Measurements from ENCODE around the gene PAQR5.

DNA sequence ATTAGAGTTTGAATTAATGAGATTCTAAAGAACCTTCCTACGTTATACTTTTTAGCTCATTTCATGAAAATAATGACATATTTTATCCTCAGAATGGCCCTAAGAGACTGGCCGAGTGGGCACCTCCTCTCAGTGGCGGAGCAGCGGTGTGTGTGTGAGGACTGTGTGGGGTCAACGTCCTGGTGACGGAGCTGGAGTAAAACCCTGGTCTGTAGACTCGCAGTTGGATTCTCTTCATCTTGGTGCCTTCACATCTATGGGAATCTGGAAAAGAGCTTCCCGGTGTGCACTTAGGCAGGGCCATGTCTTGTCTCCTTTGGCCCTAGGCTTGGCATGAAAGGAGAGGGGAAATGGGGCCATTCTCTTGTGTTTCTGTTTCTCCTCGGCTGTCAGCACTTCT, 21.4 kb upstream of the PAQR5 start:
- no peak for TF ChIP-seq PRRX2 (CRISPR knock-in tag; IDR thresholded peaks at IDR 0.05)
- TF ChIP-seq, protein P1, sequence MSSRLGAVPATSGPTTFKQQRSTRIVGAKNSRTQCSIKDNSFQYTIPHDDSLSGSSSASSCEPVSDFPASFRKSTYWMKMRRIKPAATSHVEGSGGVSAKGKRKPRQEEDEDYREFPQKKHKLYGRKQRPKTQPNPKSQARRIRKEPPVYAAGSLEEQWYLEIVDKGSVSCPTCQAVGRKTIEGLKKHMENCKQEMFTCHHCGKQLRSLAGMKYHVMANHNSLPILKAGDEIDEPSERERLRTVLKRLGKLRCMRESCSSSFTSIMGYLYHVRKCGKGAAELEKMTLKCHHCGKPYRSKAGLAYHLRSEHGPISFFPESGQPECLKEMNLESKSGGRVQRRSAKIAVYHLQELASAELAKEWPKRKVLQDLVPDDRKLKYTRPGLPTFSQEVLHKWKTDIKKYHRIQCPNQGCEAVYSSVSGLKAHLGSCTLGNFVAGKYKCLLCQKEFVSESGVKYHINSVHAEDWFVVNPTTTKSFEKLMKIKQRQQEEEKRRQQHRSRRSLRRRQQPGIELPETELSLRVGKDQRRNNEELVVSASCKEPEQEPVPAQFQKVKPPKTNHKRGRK (CRISPR knock-in tag; IDR thresholded peaks at IDR 0.05; ENCODE audit: borderline replicate concordance) = no peak
- no peak for TF ChIP-seq ZNF423 (CRISPR knock-in tag; IDR thresholded peaks at IDR 0.05)
- TF ChIP-seq SP1 (CRISPR knock-in tag; conservative IDR thresholded peaks at IDR 0.05) = no peak
- TF ChIP-seq, protein P2, sequence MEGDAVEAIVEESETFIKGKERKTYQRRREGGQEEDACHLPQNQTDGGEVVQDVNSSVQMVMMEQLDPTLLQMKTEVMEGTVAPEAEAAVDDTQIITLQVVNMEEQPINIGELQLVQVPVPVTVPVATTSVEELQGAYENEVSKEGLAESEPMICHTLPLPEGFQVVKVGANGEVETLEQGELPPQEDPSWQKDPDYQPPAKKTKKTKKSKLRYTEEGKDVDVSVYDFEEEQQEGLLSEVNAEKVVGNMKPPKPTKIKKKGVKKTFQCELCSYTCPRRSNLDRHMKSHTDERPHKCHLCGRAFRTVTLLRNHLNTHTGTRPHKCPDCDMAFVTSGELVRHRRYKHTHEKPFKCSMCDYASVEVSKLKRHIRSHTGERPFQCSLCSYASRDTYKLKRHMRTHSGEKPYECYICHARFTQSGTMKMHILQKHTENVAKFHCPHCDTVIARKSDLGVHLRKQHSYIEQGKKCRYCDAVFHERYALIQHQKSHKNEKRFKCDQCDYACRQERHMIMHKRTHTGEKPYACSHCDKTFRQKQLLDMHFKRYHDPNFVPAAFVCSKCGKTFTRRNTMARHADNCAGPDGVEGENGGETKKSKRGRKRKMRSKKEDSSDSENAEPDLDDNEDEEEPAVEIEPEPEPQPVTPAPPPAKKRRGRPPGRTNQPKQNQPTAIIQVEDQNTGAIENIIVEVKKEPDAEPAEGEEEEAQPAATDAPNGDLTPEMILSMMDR (IDR thresholded peaks at IDR 0.05) = no peak
- TF ChIP-seq, protein P3, sequence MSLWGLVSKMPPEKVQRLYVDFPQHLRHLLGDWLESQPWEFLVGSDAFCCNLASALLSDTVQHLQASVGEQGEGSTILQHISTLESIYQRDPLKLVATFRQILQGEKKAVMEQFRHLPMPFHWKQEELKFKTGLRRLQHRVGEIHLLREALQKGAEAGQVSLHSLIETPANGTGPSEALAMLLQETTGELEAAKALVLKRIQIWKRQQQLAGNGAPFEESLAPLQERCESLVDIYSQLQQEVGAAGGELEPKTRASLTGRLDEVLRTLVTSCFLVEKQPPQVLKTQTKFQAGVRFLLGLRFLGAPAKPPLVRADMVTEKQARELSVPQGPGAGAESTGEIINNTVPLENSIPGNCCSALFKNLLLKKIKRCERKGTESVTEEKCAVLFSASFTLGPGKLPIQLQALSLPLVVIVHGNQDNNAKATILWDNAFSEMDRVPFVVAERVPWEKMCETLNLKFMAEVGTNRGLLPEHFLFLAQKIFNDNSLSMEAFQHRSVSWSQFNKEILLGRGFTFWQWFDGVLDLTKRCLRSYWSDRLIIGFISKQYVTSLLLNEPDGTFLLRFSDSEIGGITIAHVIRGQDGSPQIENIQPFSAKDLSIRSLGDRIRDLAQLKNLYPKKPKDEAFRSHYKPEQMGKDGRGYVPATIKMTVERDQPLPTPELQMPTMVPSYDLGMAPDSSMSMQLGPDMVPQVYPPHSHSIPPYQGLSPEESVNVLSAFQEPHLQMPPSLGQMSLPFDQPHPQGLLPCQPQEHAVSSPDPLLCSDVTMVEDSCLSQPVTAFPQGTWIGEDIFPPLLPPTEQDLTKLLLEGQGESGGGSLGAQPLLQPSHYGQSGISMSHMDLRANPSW (CRISPR knock-in tag; conservative IDR thresholded peaks at IDR 0.05; ENCODE audit: low read depth) = no peak
- TF ChIP-seq, protein P4, sequence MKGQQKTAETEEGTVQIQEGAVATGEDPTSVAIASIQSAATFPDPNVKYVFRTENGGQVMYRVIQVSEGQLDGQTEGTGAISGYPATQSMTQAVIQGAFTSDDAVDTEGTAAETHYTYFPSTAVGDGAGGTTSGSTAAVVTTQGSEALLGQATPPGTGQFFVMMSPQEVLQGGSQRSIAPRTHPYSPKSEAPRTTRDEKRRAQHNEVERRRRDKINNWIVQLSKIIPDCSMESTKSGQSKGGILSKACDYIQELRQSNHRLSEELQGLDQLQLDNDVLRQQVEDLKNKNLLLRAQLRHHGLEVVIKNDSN (CRISPR knock-in tag; IDR thresholded peaks at IDR 0.05) = no peak

Data from WTC11 (cell line).